Measurements from ENCODE around the gene CAMK1G.

Gene CAMK1G

GRCh38 chr1:209552406-209553264 is 30.9 kb upstream of the CAMK1G start:
- TF ChIP-seq CTCF (IDR thresholded peaks at IDR 0.05; ENCODE audit: borderline replicate concordance, control extremely low read depth, extremely low read depth, insufficient read depth, missing control alignments) = no peak
- in situ Hi-C loops (cut with MboI; ENCODE audit: low sequenced_read_pairs, unreplicated experiment) = no loop called here
- no peak for DNase-seq (ENCODE audit: low spot score)

GRCh38 chr1:209554761-209555611 is 28.5 kb upstream of the CAMK1G start:
- in situ Hi-C loops (cut with MboI; ENCODE audit: low sequenced_read_pairs, unreplicated experiment) = no loop called here
- DNase-seq (ENCODE audit: low spot score) = no peak
- TF ChIP-seq CTCF (IDR thresholded peaks at IDR 0.05; ENCODE audit: borderline replicate concordance, control extremely low read depth, extremely low read depth, insufficient read depth, missing control alignments) = no peak

GRCh38 chr1:209556162-209556690 is 27.3 kb upstream of the CAMK1G start:
- in situ Hi-C loops (cut with MboI; ENCODE audit: low sequenced_read_pairs, unreplicated experiment) = no loop called here
- no peak for TF ChIP-seq CTCF (IDR thresholded peaks at IDR 0.05; ENCODE audit: borderline replicate concordance, control extremely low read depth, extremely low read depth, insufficient read depth, missing control alignments)
- DNase-seq (ENCODE audit: low spot score) = no peak

- no peak for TF ChIP-seq CTCF (IDR thresholded peaks at IDR 0.05; ENCODE audit: borderline replicate concordance, control extremely low read depth, extremely low read depth, insufficient read depth, missing control alignments)
- DNase-seq (ENCODE audit: low spot score) = no peak
- in situ Hi-C loops (cut with MboI; ENCODE audit: low sequenced_read_pairs, unreplicated experiment) = no loop called here
Measured at GRCh38 chr1:209557221-209557620, 26.3 kb upstream of the CAMK1G start.

GRCh38 chr1:209560529-209560928 is 23.0 kb upstream of the CAMK1G start:
- in situ Hi-C loops (cut with MboI; ENCODE audit: low sequenced_read_pairs, unreplicated experiment) = no loop called here
- DNase-seq (ENCODE audit: low spot score) = no peak
- TF ChIP-seq CTCF (IDR thresholded peaks at IDR 0.05; ENCODE audit: borderline replicate concordance, control extremely low read depth, extremely low read depth, insufficient read depth, missing control alignments) = no peak

- DNase-seq (ENCODE audit: low spot score) = no peak
- no peak for TF ChIP-seq CTCF (IDR thresholded peaks at IDR 0.05; ENCODE audit: borderline replicate concordance, control extremely low read depth, extremely low read depth, insufficient read depth, missing control alignments)
- in situ Hi-C loops (cut with MboI; ENCODE audit: low sequenced_read_pairs, unreplicated experiment) = no loop called here
Measured at GRCh38 chr1:209560952-209561351, 22.6 kb upstream of the CAMK1G start.

Data from GM13976 (cell line).